GM21619 (cell line): ENCODE results near the gene SIX3.

ENCODE experiments used
- ATAC-seq: cut with Tn5 transposase; IDR thresholded peaks from one replicate; pipeline ENCODE4 v1.9.1; 2021; ENCODE audit not compliant: unreplicated experiment

The SIX3 gene

GRCh38 chr2:44954889-44955592 lies 13.5 kb downstream of the SIX3 start:
- ATAC-seq: peak; percentile 6

GRCh38 chr2:44955593-44956392 lies 14.3 kb downstream of the SIX3 start:
- ATAC-seq: peak; percentile 64

- no peak for ATAC-seq
These were observed 15.3 kb downstream of the SIX3 start for GRCh38 chr2:44956843-44957242.

GRCh38 chr2:44957656-44958327 lies 16.3 kb downstream of the SIX3 start:
- ATAC-seq: no peak

- no peak for ATAC-seq
These were observed 18.4 kb downstream of the SIX3 start for GRCh38 chr2:44959855-44960254.

GRCh38 chr2:44960871-44961270 lies 19.4 kb downstream of the SIX3 start:
- ATAC-seq: no peak

- no peak for ATAC-seq
These were observed 20.7 kb downstream of the SIX3 start for GRCh38 chr2:44962176-44962695.

- no peak for ATAC-seq
These were observed 23.3 kb downstream of the SIX3 start for GRCh38 chr2:44964752-44965236.

GRCh38 chr2:44965684-44966083 lies 24.2 kb downstream of the SIX3 start:
- no peak for ATAC-seq

GRCh38 chr2:44967056-44967455 lies 25.6 kb downstream of the SIX3 start:
- ATAC-seq: no peak

GRCh38 chr2:44967727-44968432 lies 26.4 kb downstream of the SIX3 start:
- no peak for ATAC-seq

- no peak for ATAC-seq
These were observed 28.4 kb downstream of the SIX3 start for GRCh38 chr2:44969936-44970335.

GRCh38 chr2:44970846-44971450 lies 29.4 kb downstream of the SIX3 start:
- no peak for ATAC-seq

GRCh38 chr2:44972771-44973535 lies 31.5 kb downstream of the SIX3 start:
- no peak for ATAC-seq

- ATAC-seq: no peak
These were observed 32.7 kb downstream of the SIX3 start for GRCh38 chr2:44974064-44974715.

GRCh38 chr2:44975571-44976450 lies 34.3 kb downstream of the SIX3 start:
- ATAC-seq: no peak

GRCh38 chr2:44979581-44979980 lies 38.1 kb downstream of the SIX3 start:
- ATAC-seq: no peak
